ENCODE data around the gene SEC31A. TPM values are rescaled to one million over a fixed set of nuclear protein-coding genes. Genes with fewer than 3 reads are reported as not detected.

Gene SEC31A
- polyA plus RNA-seq, 3 donors, result 74.8 to 120 (median 107) TPM

GRCh38 chr4:82799006-82799881 is 91.7 kb downstream of the SEC31A start:
- H4K20me1 ChIP-seq (ENCODE audit: insufficient read depth, low read length), result no peaks in the 10 kb centered on the region
- no peaks in the 10 kb centered on the region for H3K79me2 ChIP-seq (ENCODE audit: insufficient read depth, low read length)
- peaks cover 0 to 2% of the 10 kb centered on the region in 2 donors for H3K36me3 Mint-ChIP-seq
- H3K4me1 Mint-ChIP-seq, result peaks cover 18% of the 10 kb centered on the region
- peaks cover 39 to 53% (median 41%) of the 10 kb centered on the region in 3 donors for H3K27me3 Mint-ChIP-seq (ENCODE audit: low read depth in 3 of 3)
- peak overlapping the region; percentile 90 for H2AFZ ChIP-seq (ENCODE audit: insufficient read depth, low read depth, low read length, poor library complexity, severe bottlenecking)
- no peaks in the 10 kb centered on the region for H3K36me3 ChIP-seq (replicated peaks in 1 of 2; ENCODE audit: control insufficient read depth in 1 of 2, insufficient read depth in 2 of 2, low read length in 2 of 2)
- H3K9me3 ChIP-seq (replicated peaks in 1 of 2; ENCODE audit: control insufficient read depth in 1 of 2, insufficient read depth in 1 of 2, low read length in 2 of 2), result no peaks in the 10 kb centered on the region
- WGBS (ENCODE audit: insufficient coverage), result 0% methylated on average over 19 of the region's 25 CpGs
- peaks cover 19 to 32% of the 10 kb centered on the region in 2 donors for H3K27me3 ChIP-seq (ENCODE audit: control insufficient read depth in 2 of 2, insufficient read depth in 2 of 2, low read length in 2 of 2)
- H3K4me2 ChIP-seq (replicated peaks; ENCODE audit: extremely low read depth, low read length, poor library complexity, severe bottlenecking), result peak overlapping the region; percentile 99
- peaks cover 22 to 48% of the 10 kb centered on the region in 2 donors for H3K4me1 ChIP-seq (ENCODE audit: control insufficient read depth in 1 of 2, insufficient read depth in 2 of 2, low read length in 2 of 2)
- H3K9ac ChIP-seq (ENCODE audit: insufficient read depth, low read length, poor library complexity, severe bottlenecking), result peak overlapping the region; percentile 47
- H3K27ac Mint-ChIP-seq, result no peak overlapping the region
- no peak overlapping the region for H3K27ac ChIP-seq (ENCODE audit: low read depth in 1 of 2, low read length in 2 of 2)
- intact Hi-C loops (cut with micrococcal nuclease), result no loop called here
- no peak for TF ChIP-seq CTCF (IDR thresholded peaks at IDR 0.05)
- peak overlapping the region; percentile 38 to 84 (median 54) for H3K4me3 ChIP-seq (replicated peaks in 1 of 3; ENCODE audit: low read depth in 2 of 3, low read length in 3 of 3)
- H3K4me3 Mint-ChIP-seq, result peak overlapping the region; percentile 87 to 91
- H3K9me3 Mint-ChIP-seq, result peaks cover 0 to 11% (median 0%) of the 10 kb centered on the region in 7 donors
- DNase-seq, result no peak

DNA sequence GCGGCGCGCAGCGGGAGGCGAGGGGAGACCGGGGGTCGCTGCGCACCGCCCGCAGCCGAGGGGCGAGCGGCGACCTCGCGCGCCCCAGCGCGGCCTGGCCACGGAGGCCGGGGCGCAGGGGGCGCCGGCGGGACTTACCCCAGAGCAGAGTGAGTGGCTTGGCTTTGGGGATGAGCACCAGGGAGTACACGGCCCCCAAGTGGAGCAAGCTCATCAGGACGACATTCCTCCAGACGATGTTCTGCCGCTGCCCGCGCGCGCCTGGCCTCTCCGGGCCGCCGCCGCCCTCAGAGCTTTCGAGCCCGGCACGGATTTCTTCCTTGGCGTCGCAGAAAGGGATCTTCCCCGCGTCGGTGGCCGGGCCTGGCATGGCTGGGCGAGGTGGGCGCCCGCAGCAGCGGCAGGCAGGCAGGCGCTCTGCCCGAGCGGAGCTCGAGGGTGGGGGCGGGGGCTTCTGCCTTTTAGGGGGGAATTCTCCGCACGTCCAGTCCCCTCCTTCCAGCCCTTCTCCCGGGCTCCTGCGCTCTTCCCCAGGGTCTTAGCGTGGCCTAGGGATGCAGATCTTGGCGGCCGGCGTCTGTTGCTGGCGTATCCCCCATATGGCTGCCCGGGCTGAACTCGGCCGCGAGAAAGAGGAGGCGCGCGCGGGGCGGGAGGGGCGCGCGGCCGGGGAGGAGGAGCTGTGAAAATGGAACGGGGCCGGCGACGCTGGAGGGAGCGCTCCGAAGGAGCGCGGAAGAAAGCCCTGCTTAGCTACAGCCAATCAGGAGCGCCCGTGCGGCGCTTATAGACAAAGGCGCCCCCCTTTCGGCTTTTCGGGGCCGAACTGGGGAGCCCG is 92.6 kb downstream of the SEC31A start, which contains the start of gene SCD5:
SCD5 (minus strand) TSS at position 629 of the 838 bp plus-strand sequence; CDS start at position 370, 259 bp downstream.
- no peak within 1 kb of the TSS for H3K27ac Mint-ChIP-seq
- TF ChIP-seq CTCF (IDR thresholded peaks at IDR 0.05), result no peak
- H3K9me3 ChIP-seq (replicated peaks in 1 of 2; ENCODE audit: control insufficient read depth in 1 of 2, insufficient read depth in 1 of 2, low read length in 2 of 2), result no peaks in the 10 kb centered on the region
- H3K27ac ChIP-seq (ENCODE audit: low read depth in 1 of 2, low read length in 2 of 2), result no peak within 1 kb of the TSS
- H3K9ac ChIP-seq (ENCODE audit: insufficient read depth, low read length, poor library complexity, severe bottlenecking), result peak within 1 kb of the TSS; percentile 47
- peaks cover 0 to 2% of the 10 kb centered on the region in 2 donors for H3K36me3 Mint-ChIP-seq
- H4K20me1 ChIP-seq (ENCODE audit: insufficient read depth, low read length), result no peaks in the 10 kb centered on the region
- DNase-seq, result peak; percentile 20 to 27 (median 21)
- H3K4me2 ChIP-seq (replicated peaks; ENCODE audit: extremely low read depth, low read length, poor library complexity, severe bottlenecking), result peak within 1 kb of the TSS; percentile 99
- H3K36me3 ChIP-seq (replicated peaks in 1 of 2; ENCODE audit: control insufficient read depth in 1 of 2, insufficient read depth in 2 of 2, low read length in 2 of 2), result no peaks in the 10 kb centered on the region
- peaks cover 19 to 32% of the 10 kb centered on the region in 2 donors for H3K27me3 ChIP-seq (ENCODE audit: control insufficient read depth in 2 of 2, insufficient read depth in 2 of 2, low read length in 2 of 2)
- WGBS (ENCODE audit: insufficient coverage), result under 1% methylated on average over 85 of the region's 94 CpGs
- intact Hi-C loops (cut with micrococcal nuclease), result no loop called here
- no peaks in the 10 kb centered on the region for H3K79me2 ChIP-seq (ENCODE audit: insufficient read depth, low read length)
- peak within 1 kb of the TSS; percentile 87 to 92 for H3K4me3 Mint-ChIP-seq
- H3K4me1 ChIP-seq (ENCODE audit: control insufficient read depth in 1 of 2, insufficient read depth in 2 of 2, low read length in 2 of 2), result peaks cover 22 to 42% of the 10 kb centered on the region in 2 donors
- H3K27me3 Mint-ChIP-seq (ENCODE audit: low read depth in 3 of 3), result peaks cover 39 to 53% (median 41%) of the 10 kb centered on the region in 3 donors
- peaks cover 18% of the 10 kb centered on the region for H3K4me1 Mint-ChIP-seq
- H3K4me3 ChIP-seq (replicated peaks in 1 of 3; ENCODE audit: low read depth in 2 of 3, low read length in 3 of 3), result peak within 1 kb of the TSS; percentile 38 to 84 (median 54)
- peak within 1 kb of the TSS; percentile 90 for H2AFZ ChIP-seq (ENCODE audit: insufficient read depth, low read depth, low read length, poor library complexity, severe bottlenecking)
- peaks cover 0 to 11% (median 0%) of the 10 kb centered on the region in 7 donors for H3K9me3 Mint-ChIP-seq

Measured in CD14-positive monocyte (primary cell).